Measurements from ENCODE around the gene VIPR2.
"Not testable (repeated sequence)": the region's sequence is repeated elsewhere in the genome, so short reads cannot be mapped to it uniquely, and the experiment has no call there.

The VIPR2 gene

DNA sequence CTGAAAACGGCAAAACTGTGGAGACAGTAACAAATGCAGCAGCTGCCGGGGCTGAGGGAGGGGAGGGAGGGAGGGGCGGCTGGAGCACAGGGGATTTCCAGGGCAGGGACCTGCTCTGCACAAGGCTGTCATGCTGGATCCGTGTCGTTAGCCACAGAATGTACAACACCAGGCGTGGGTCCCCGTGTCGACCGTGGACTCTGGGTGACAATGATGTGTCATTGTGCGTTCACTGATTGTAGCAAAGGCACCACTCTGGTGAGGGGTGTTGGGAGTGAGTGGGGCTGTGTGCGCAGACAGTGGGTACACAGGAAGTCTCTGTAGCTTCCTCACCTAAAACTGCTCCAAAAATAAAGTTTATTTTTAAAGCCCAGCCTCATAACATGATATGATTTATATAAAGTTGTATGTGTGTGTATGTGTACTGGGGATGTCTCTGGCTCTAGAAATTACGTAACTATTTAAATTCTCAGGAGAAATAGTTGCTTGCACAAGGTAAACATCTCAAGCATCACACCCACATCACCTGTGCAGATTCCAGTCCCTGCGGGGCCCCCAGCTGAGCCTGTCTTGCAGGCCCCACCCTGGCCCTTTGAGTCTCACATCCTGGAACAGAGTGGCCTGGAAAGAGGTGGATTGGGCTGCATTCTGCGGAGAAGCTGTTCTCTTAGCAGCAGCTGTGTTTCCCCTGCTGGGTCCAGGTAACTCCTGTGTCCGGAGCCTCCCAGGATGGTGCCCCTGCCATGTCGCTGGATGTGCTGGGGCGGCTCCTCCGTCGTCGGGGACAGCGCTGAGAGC, 152.6 kb downstream of the VIPR2 start:
- Histone ChIP-seq H3K36me3 (ENCODE audit: insufficient read depth, low read depth, low read length) (no peaks in the 10 kb centered on the region), H3K4me1 (ENCODE audit: insufficient read depth, low read length) (no peaks in the 10 kb centered on the region; the same call in 1 of the 2 replicates), H3K27ac (ENCODE audit: low read length) (no peak overlapping the region), H3K9me3 (ENCODE audit: insufficient read depth, low read depth, low read length) (peaks cover 18% of the 10 kb centered on the region), H3K4me3 (ENCODE audit: low read length) (no peak overlapping the region), H3K27me3 (ENCODE audit: insufficient read depth, low read length) (peaks cover 63% of the 10 kb centered on the region), H3K9ac (ENCODE audit: low read depth, low read length) (no peak overlapping the region)

- Histone ChIP-seq H3K9ac (ENCODE audit: low read depth, low read length) (no peak overlapping the region), H3K4me1 (ENCODE audit: insufficient read depth, low read length) (no peaks in the 10 kb centered on the region; the same call in 1 of the 2 replicates), H3K36me3 (ENCODE audit: insufficient read depth, low read depth, low read length) (no peaks in the 10 kb centered on the region)
These were observed 155.7 kb downstream of the VIPR2 start for GRCh38 chr7:158988996-158989395.

GRCh38 chr7:158988302-158988862, 156.3 kb downstream of the VIPR2 start:
- H3K27ac ChIP-seq (ENCODE audit: low read length), result no peak overlapping the region
- H3K4me1 ChIP-seq (ENCODE audit: insufficient read depth, low read length), result no peaks in the 10 kb centered on the region; the same call in 1 of the 2 replicates
- no peaks in the 10 kb centered on the region for H3K36me3 ChIP-seq (ENCODE audit: insufficient read depth, low read depth, low read length)
- H3K27me3 ChIP-seq (ENCODE audit: insufficient read depth, low read length), result peaks cover 27% of the 10 kb centered on the region
- H3K4me3 ChIP-seq (ENCODE audit: low read length), result no peak overlapping the region
- H3K9me3 ChIP-seq (ENCODE audit: insufficient read depth, low read depth, low read length), result peaks cover 38% of the 10 kb centered on the region
- H3K9ac ChIP-seq (ENCODE audit: low read depth, low read length), result no peak overlapping the region

More at GRCh38 chr7:158988996-158989395, 155.7 kb downstream of the VIPR2 start:
- H3K27me3 ChIP-seq (ENCODE audit: insufficient read depth, low read length), result peaks cover 33% of the 10 kb centered on the region
- H3K27ac ChIP-seq (ENCODE audit: low read length), result no peak overlapping the region
- peaks cover 37% of the 10 kb centered on the region for H3K9me3 ChIP-seq (ENCODE audit: insufficient read depth, low read depth, low read length)
- H3K4me3 ChIP-seq (ENCODE audit: low read length), result no peak overlapping the region

GRCh38 chr7:158987691-158988090, 157.0 kb downstream of the VIPR2 start:
- Histone ChIP-seq H3K4me1 (ENCODE audit: insufficient read depth, low read length) (no peaks in the 10 kb centered on the region), H3K27me3 (ENCODE audit: insufficient read depth, low read length) (peaks cover 20% of the 10 kb centered on the region), H3K9me3 (ENCODE audit: insufficient read depth, low read depth, low read length) (peaks cover 45% of the 10 kb centered on the region), H3K27ac (ENCODE audit: low read length) (no peak overlapping the region), H3K36me3 (ENCODE audit: insufficient read depth, low read depth, low read length) (no peaks in the 10 kb centered on the region), H3K4me3 (ENCODE audit: low read length) (no peak overlapping the region), H3K9ac (ENCODE audit: low read depth, low read length) (no peak overlapping the region)

GRCh38 chr7:158985583-158985982, 159.1 kb downstream of the VIPR2 start:
- Histone ChIP-seq H3K27ac (ENCODE audit: low read length) (no peak overlapping the region), H3K36me3 (ENCODE audit: insufficient read depth, low read depth, low read length) (no peaks in the 10 kb centered on the region), H3K4me3 (ENCODE audit: low read length) (no peak overlapping the region), H3K9ac (ENCODE audit: low read depth, low read length) (no peak overlapping the region), H3K27me3 (ENCODE audit: insufficient read depth, low read length) (peaks cover 2% of the 10 kb centered on the region; the same call in 1 of the 2 replicates), H3K4me1 (ENCODE audit: insufficient read depth, low read length) (no peaks in the 10 kb centered on the region), H3K9me3 (ENCODE audit: insufficient read depth, low read depth, low read length) (peaks cover 63% of the 10 kb centered on the region)

GRCh38 chr7:158984007-158984406, 160.7 kb downstream of the VIPR2 start:
- H3K4me1 ChIP-seq (ENCODE audit: insufficient read depth, low read length); H3K4me3 ChIP-seq (ENCODE audit: low read length); H3K27ac ChIP-seq (ENCODE audit: low read length); H3K36me3 ChIP-seq (ENCODE audit: insufficient read depth, low read depth, low read length); H3K9ac ChIP-seq (ENCODE audit: low read depth, low read length); H3K27me3 ChIP-seq (ENCODE audit: insufficient read depth, low read length): not testable (repeated sequence)
- peaks cover 66% of the 10 kb centered on the region for H3K9me3 ChIP-seq (ENCODE audit: insufficient read depth, low read depth, low read length)

- H3K27me3 ChIP-seq (ENCODE audit: insufficient read depth, low read length); H3K9ac ChIP-seq (ENCODE audit: low read depth, low read length); H3K36me3 ChIP-seq (ENCODE audit: insufficient read depth, low read depth, low read length); H3K27ac ChIP-seq (ENCODE audit: low read length); H3K4me1 ChIP-seq (ENCODE audit: insufficient read depth, low read length); H3K4me3 ChIP-seq (ENCODE audit: low read length): not testable (repeated sequence)
- H3K9me3 ChIP-seq (ENCODE audit: insufficient read depth, low read depth, low read length), result peaks cover 57% of the 10 kb centered on the region
These were observed 162.6 kb downstream of the VIPR2 start for GRCh38 chr7:158982080-158982479.

DNA sequence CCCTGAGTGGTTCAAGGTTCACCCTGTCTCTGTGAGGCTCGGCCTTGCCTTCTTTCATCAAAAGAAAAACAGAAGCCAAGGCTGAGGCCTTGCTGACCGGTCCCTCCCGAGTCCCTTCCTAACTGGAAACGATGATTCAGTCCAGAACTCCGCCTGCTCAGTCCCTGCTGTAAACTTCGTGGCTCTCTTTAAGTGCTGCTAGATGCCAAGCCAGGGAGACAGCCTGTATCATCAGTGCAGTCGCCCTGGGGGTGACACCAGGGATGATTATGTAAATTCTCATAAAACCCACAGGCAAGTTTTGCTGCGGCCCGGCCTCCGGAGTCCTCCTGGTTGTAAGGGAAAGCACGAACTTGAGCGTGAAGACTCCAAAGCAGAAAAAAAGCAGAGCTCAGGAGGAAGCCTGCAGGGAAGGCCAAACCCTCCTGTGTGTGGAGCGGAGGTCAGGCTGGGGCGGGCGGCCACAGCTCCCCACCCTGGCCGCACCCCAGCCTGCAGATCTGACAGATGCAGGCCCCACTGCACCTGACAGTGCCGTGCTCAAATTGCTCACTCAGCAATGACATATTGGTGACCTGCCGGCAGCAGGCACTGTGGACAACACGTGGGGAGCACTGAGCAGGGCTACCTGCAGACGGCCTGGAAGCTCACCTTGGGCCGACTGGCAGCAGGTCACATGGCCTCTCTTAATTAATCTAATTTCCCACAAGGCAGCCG, 164.9 kb downstream of the VIPR2 start:
- Histone ChIP-seq H3K36me3 (ENCODE audit: insufficient read depth, low read depth, low read length) (no peaks in the 10 kb centered on the region), H3K4me1 (ENCODE audit: insufficient read depth, low read length) (peaks cover 4% of the 10 kb centered on the region; the same call in 1 of the 2 replicates), H3K9me3 (ENCODE audit: insufficient read depth, low read depth, low read length) (peaks cover 41% of the 10 kb centered on the region), H3K27ac (ENCODE audit: low read length) (no peak overlapping the region), H3K27me3 (ENCODE audit: insufficient read depth, low read length) (no peaks in the 10 kb centered on the region), H3K4me3 (ENCODE audit: low read length) (no peak overlapping the region), H3K9ac (ENCODE audit: low read depth, low read length) (no peak overlapping the region)

DNA sequence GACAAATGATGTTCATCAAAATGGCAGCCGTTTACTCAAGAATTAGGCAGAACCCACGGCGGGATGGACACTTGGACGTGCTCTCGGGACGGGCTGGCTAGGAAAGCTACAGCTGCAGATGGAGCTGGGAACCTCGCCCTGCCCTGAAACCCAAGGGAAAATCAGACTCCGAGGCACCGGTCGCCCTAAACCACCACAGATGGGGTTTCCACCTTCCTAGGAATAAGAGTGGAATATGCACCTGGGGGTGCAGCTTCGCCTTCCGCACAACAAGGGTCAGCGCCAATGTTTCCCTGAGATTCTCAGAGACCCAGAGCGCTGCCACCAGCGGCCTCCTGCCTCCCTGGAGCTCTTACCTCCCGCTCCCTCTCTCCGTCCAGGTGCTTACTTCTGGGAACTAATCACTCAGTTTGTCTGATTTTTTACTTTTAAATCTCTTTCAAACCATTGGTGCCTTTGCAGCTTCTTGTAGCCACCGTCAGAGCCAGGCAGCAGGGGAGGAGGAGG, 165.6 kb downstream of the VIPR2 start:
- Histone ChIP-seq H3K27me3 (ENCODE audit: insufficient read depth, low read length) (no peaks in the 10 kb centered on the region), H3K9me3 (ENCODE audit: insufficient read depth, low read depth, low read length) (peaks cover 35% of the 10 kb centered on the region), H3K4me3 (ENCODE audit: low read length) (no peak overlapping the region), H3K36me3 (ENCODE audit: insufficient read depth, low read depth, low read length) (no peaks in the 10 kb centered on the region), H3K27ac (ENCODE audit: low read length) (no peak overlapping the region), H3K9ac (ENCODE audit: low read depth, low read length) (no peak overlapping the region), H3K4me1 (ENCODE audit: insufficient read depth, low read length) (peaks cover 4% of the 10 kb centered on the region; the same call in 1 of the 2 replicates)
